ENCODE measurements around the gene IGFL1. TPM values are rescaled to one million over a fixed set of nuclear protein-coding genes. Genes with fewer than 3 reads are reported as not detected.
"Not testable (repeated sequence)": the region's sequence is repeated elsewhere in the genome, so short reads cannot be mapped to it uniquely, and the experiment has no call there.

The IGFL1 gene
- total RNA-seq, 1 donor from 2014 or later = 0.56 TPM

- no peaks in the 10 kb centered on the region for H3K36me3 Mint-ChIP-seq
- peak overlapping the region; percentile 92 for H3K27ac Mint-ChIP-seq
- peak overlapping the region; percentile 69 for H3K4me3 Mint-ChIP-seq
- H3K9me3 Mint-ChIP-seq = no peaks in the 10 kb centered on the region
- peaks cover 8% of the 10 kb centered on the region for H3K4me1 Mint-ChIP-seq (ENCODE audit: unreplicated experiment)
- TF ChIP-seq CTCF (conservative IDR thresholded peaks at IDR 0.05) = no peak
- H3K27me3 Mint-ChIP-seq = peaks cover 20% of the 10 kb centered on the region
- no peak for DNase-seq (ENCODE audit: extremely low spot score, unreplicated experiment)
Observed at GRCh38 chr19:46192992-46193650, 36.4 kb upstream of the IGFL1 start.

DNA sequence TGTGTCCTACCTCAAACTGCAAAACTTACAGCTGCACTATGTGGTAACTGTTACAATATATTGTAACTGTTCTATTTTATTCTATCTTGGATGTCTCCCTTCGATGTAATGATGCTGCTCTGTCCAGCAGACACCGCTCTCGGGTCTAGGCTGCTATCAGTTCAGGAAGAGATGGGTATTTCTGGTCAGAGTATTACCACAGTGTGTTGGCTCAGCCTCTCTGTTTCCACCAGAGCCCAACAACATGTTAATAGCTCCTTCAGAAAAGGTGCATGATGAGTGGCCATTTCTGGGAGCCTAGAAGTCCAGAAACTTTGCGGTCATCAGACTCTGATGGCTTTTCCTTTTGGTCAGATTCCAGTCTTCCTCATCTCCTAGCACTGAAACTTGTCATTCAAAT lies 35.9 kb upstream of the IGFL1 start:
- H3K9me3 Mint-ChIP-seq = no peaks in the 10 kb centered on the region
- H3K27ac Mint-ChIP-seq = peak overlapping the region; percentile 92
- peak overlapping the region; percentile 69 for H3K4me3 Mint-ChIP-seq
- no peak for DNase-seq (ENCODE audit: extremely low spot score, unreplicated experiment)
- no peaks in the 10 kb centered on the region for H3K36me3 Mint-ChIP-seq
- H3K27me3 Mint-ChIP-seq = peaks cover 15% of the 10 kb centered on the region
- H3K4me1 Mint-ChIP-seq (ENCODE audit: unreplicated experiment) = peaks cover 8% of the 10 kb centered on the region
- TF ChIP-seq CTCF (conservative IDR thresholded peaks at IDR 0.05) = no peak

DNA sequence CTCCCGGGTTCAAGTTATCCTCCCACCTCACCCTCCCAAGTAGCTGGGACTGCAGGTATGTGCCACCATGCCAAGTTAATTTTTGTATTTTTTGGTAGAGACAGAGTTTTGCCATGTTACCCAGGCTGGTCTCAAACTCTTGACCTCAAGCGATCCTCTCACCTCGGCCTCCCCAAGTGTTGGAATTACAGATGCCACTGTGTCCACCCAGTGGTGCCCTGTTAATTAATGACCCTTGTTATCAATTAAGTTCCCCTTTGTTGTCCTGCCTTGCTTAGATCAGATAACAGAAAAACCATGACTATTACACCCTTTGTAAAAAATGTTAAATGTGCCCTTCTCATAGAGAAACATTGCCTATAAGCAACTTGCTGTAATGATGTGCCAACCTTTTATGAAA lies 34.4 kb upstream of the IGFL1 start:
- DNase-seq (ENCODE audit: extremely low spot score, unreplicated experiment) = no peak
- Mint-ChIP-seq H3K9me3 (no peaks in the 10 kb centered on the region), H3K36me3 (no peaks in the 10 kb centered on the region), H3K27me3 (peaks cover 12% of the 10 kb centered on the region), H3K4me1 (ENCODE audit: unreplicated experiment) (peaks cover 8% of the 10 kb centered on the region), H3K4me3 (no peak overlapping the region), H3K27ac (peak overlapping the region; percentile 29)
- no peak for TF ChIP-seq CTCF (conservative IDR thresholded peaks at IDR 0.05)

GRCh38 chr19:46195919-46196318 lies 33.6 kb upstream of the IGFL1 start:
- DNase-seq (ENCODE audit: extremely low spot score, unreplicated experiment); H3K9me3 Mint-ChIP-seq; H3K4me1 Mint-ChIP-seq (ENCODE audit: unreplicated experiment); H3K36me3 Mint-ChIP-seq; H3K4me3 Mint-ChIP-seq: not testable (repeated sequence)
- peaks cover 15% of the 10 kb centered on the region for H3K27me3 Mint-ChIP-seq
- H3K27ac Mint-ChIP-seq = peak overlapping the region; percentile 55

DNA sequence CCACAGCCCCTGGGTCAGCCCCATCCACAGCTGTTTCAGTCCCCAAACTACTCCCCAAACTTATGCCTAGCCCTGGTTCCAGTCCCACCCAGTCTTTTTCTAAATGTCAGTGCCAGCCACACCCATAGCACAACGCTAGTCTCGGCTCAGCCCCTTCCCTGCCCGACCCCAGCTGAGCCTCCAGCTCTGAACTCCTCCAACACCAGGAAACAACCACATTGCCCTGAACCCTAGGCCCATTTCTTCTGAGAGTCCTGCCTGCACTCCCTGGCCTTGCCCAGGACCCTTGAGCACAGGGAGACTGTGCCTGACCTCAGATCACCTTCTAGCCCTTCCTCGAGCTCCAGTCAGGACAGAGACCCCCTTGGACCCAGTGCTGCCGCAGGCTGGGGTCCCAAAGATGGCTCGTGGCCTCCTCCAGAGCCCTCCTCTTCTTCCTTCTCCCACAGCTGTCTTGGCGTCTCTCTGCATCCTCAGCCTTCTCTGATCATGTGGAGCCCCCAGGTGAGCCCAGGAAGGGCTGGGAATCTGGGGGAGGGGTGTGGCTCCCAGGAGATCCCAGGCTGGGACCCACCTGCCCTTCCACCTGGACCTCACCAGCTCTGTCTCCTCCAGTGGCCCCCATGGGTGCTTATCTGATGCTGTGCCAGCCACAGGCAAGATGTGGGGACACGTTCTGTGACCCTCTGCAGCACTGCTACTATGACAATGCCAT lies 33.0 kb upstream of the IGFL1 start:
- TF ChIP-seq CTCF (conservative IDR thresholded peaks at IDR 0.05) = no peak
- Mint-ChIP-seq H3K27ac (peak overlapping the region; percentile 55), H3K4me3 (no peak overlapping the region), H3K4me1 (ENCODE audit: unreplicated experiment) (peaks cover 12% of the 10 kb centered on the region), H3K36me3 (no peaks in the 10 kb centered on the region), H3K27me3 (peaks cover 15% of the 10 kb centered on the region), H3K9me3 (no peaks in the 10 kb centered on the region)
- no peak for DNase-seq (ENCODE audit: extremely low spot score, unreplicated experiment)

GRCh38 chr19:46197314-46198070 lies 32.0 kb upstream of the IGFL1 start:
- Mint-ChIP-seq H3K9me3 (no peaks in the 10 kb centered on the region), H3K27me3 (peaks cover 20% of the 10 kb centered on the region), H3K27ac (peak overlapping the region; percentile 37), H3K4me1 (ENCODE audit: unreplicated experiment) (peaks cover 20% of the 10 kb centered on the region), H3K4me3 (no peak overlapping the region), H3K36me3 (peaks cover 5% of the 10 kb centered on the region)
- DNase-seq (ENCODE audit: extremely low spot score, unreplicated experiment) = no peak
- no peak for TF ChIP-seq CTCF (conservative IDR thresholded peaks at IDR 0.05)
